Uterus (tissue), 2 donors: ENCODE data around the gene RIPOR2.

Experiments used
- CTCF ChIP-seq, 4 experiments: fragments of 200-600 bp in 2 of 4; fragments of 450-650 bp in 2 of 4; sonication (generic) in 2 of 4; IDR thresholded peaks; one replicate each; pipeline ENCODE4 v1.5.1; 2016 to 2019; ENCODE audit warnings: antibody characterized with exemption in 4 of 4, mild to moderate bottlenecking in 2 of 4, moderate library complexity in 1 of 4
- POLR2A ChIP-seq, 2 donors: fragments of 450-650 bp; IDR thresholded peaks; one replicate each; pipeline ENCODE4 v1.6.1; 2016; ENCODE audit warnings: antibody characterized with exemption in 2 of 2, mild to moderate bottlenecking in 1 of 2, moderate library complexity in 1 of 2

DNA sequence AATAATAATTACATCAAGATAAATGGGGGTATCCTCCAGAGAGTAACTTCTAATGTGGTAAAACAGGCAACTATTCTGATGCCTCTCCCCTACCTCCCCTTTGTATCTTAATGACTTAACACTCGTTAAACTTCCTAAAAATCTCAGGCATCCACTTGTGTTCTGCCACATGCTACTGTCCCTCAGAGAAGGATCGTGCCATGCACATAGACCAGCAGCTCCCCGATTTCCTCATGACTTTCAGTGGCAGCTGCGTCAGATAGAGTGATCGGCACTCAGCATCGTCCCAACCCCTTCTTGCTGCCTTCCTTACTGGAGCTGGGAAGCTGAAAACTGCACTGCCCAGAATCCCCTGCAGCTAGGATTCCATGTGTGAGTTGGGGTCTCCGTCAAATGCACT lies 32.1 kb downstream of the RIPOR2 start:
- TF ChIP-seq CTCF (IDR thresholded peaks at IDR 0.05) (no peak), POLR2A (IDR thresholded peaks at IDR 0.05) (no peak)
